K562 (cell line): ENCODE results near the gene BEST2. TPM values are rescaled to one million over a fixed set of nuclear protein-coding genes. Genes with fewer than 3 reads are reported as not detected.

ENCODE experiments used
- ARID4B ChIP-seq: sonication (generic); formaldehyde crosslinking; IDR thresholded peaks from 2 replicates; pipeline ENCODE4 v1.8.0; 2022; ENCODE audit warnings: mild to moderate bottlenecking, missing genetic modification reagents
- ATF3 ChIP-seq, 2 experiments: fragments of 450-650 bp in 1 of 2; sonication (generic) in 1 of 2; formaldehyde crosslinking in 1 of 2; IDR thresholded peaks in 1 of 2; conservative IDR thresholded peaks in 1 of 2; 2 replicates each; pipeline versions ENCODE4 v1.6.1 to v1.8.1; 2016 to 2023; ENCODE audit warnings: mild to moderate bottlenecking in 2 of 2, moderate library complexity in 2 of 2, inconsistent platforms in 1 of 2, missing genetic modification reagents in 1 of 2
- CEBPG ChIP-seq, 3 experiments: fragments of 200-800 bp in 1 of 3; sonication (Bioruptor generic) in 1 of 3; sonication (generic) in 1 of 3; formaldehyde crosslinking in 1 of 3; IDR thresholded peaks in 2 of 3; conservative IDR thresholded peaks in 1 of 3; 2 replicates each; pipeline versions ENCODE4 v1.6.1 to v1.8.0; 2016 to 2022; ENCODE audit warnings: missing compliant biosample characterization in 2 of 3, missing genetic modification characterization in 2 of 3, mild to moderate bottlenecking in 1 of 3, missing genetic modification reagents in 1 of 3
- E2F4 ChIP-seq: sonication (generic); formaldehyde crosslinking; IDR thresholded peaks from 2 replicates; pipeline ENCODE4 v1.8.0; 2022; ENCODE audit warnings: mild to moderate bottlenecking, low read depth, missing genetic modification reagents
- UBTF ChIP-seq, 2 experiments: IDR thresholded peaks; 2 replicates each; pipeline ENCODE4 v1.6.1; 2012; ENCODE audit warnings: improper control_type of control experiment in 2 of 2, low read depth in 2 of 2, low read length in 2 of 2, borderline replicate concordance in 1 of 2
- ZNF764 ChIP-seq: fragments of 250-450 bp; sonication (Bioruptor Pico); IDR thresholded peaks from 2 replicates; pipeline ENCODE4 v1.4.0; 2020; ENCODE audit warnings: low read depth, mild to moderate bottlenecking, moderate library complexity
- polyA plus RNA-seq, 8 experiments: library from polyadenylated mRNA; depleted of rRNA in 4 of 8; stranded (reverse) in 5 of 8; unstranded in 3 of 8; fragments of >200 nt; fragmentation: Nextera tagmentation in 2 of 8; fragmentation: Illumina TruSeq in 1 of 8; extraction: Ambion mirVana in 2 of 8; extraction: Trizol in 1 of 8; gene quantifications; 2 replicates each; pipeline versions ENCODE4 v1.2.1 to v1.2.3, GENCODE V29; 2011 to 2014; ENCODE audit warnings: inconsistent platforms in 1 of 8, missing spikeins in 1 of 8
- total RNA-seq, 7 experiments: library from RNA; depleted of rRNA in 6 of 7; stranded (reverse); fragments of >200 nt in 6 of 7; fragmentation: Illumina TruSeq in 2 of 7; extraction: Trizol in 2 of 7; gene quantifications; 2 replicates each; pipeline versions ENCODE4 v1.2.1 to v1.2.3, GENCODE V29; 2011 to 2021; ENCODE audit warnings: low replicate concordance in 1 of 7

Gene BEST2
- total and polyA plus RNA-seq, 9 of the 15 experiments (the other 6 are each of a cell fraction or from before 2014, with no cell fraction given), result not detected

GRCh38 chr19:12720851-12721655, 30.5 kb upstream of the BEST2 start (continued):
- TF ChIP-seq ATF3 (IDR thresholded peaks at IDR 0.05), result no peak
- TF ChIP-seq ATF3 (CRISPR knock-in tag; conservative IDR thresholded peaks at IDR 0.05), result no peak
- peak in 1 of 2 experiments; percentile 21; a peak in 1 of 4 replicates for TF ChIP-seq UBTF (IDR thresholded peaks at IDR 0.05; ENCODE audit: borderline replicate concordance in 1 of 2, low read depth in 2 of 2, low read length in 2 of 2)
- TF ChIP-seq ARID4B (CRISPR knock-in tag), result peak; percentile 28; the same call in 1 of the 2 replicates
- no peak for TF ChIP-seq ZNF764 (CRISPR knock-in tag)
- TF ChIP-seq CEBPG (CRISPR knock-in tag; IDR thresholded peaks at IDR 0.05), result 0 out of 2 replicates have a peak, but pooled peaks have one; percentile 8
- TF ChIP-seq CEBPG (tag; conservative IDR thresholded peaks at IDR 0.05 in 1 of 2, IDR thresholded peaks at IDR 0.05 in 1 of 2), result no peak
- TF ChIP-seq E2F4 (CRISPR knock-in tag), result no peak
